Left lung (tissue), 10 donors: ENCODE data around the gene HSPA12A. TPM values are rescaled to one million over a fixed set of nuclear protein-coding genes. Genes with fewer than 3 reads are reported as not detected.

Experiments
- ATAC-seq: fragments of 200-7000 bp; cut with Tn5 transposase; one replicate; pipeline ENCODE4 v1.9.1; 2020; ENCODE audit warnings: moderate library complexity
- DNase-seq, 4 donors: peaks; one replicate each; pipeline ENCODE4 v3.0.0-alpha.2; 2013 to 2020
- H3K27ac ChIP-seq, 2 donors: fragments of 200-600 bp; sonication (generic) in 1 of 2; one replicate each; pipeline versions ENCODE4 v1.5.0 to v1.8.0; 2020 to 2021
- H3K27me3 ChIP-seq, 2 donors: fragments of 200-600 bp; sonication (generic) in 1 of 2; one replicate each; pipeline versions ENCODE4 v1.5.0 to v1.8.0; 2020 to 2021
- H3K36me3 ChIP-seq, 2 donors: fragments of 200-600 bp; sonication (generic) in 1 of 2; one replicate each; pipeline versions ENCODE4 v1.5.0 to v1.8.0; 2020 to 2021
- H3K4me1 ChIP-seq, 2 donors: fragments of 200-600 bp; one replicate each; pipeline ENCODE4 v1.8.0; 2021
- H3K4me3 ChIP-seq, 2 donors: fragments of 200-600 bp; sonication (generic) in 1 of 2; one replicate each; pipeline versions ENCODE4 v1.5.0 to v1.8.0; 2020 to 2021; ENCODE audit warnings: mild to moderate bottlenecking in 1 of 2
- H3K9me3 ChIP-seq, 2 donors: fragments of 200-600 bp; sonication (generic) in 1 of 2; one replicate each; pipeline versions ENCODE4 v1.5.0 to v1.8.0; 2020 to 2021
- intact Hi-C, 2 donors: fragments of 100-400 bp; cut with DNase I; formaldehyde crosslinking; loops; one replicate each; pipeline versions ENCODE4 v1.11.2 to v1.14.2; 2022
- polyA plus RNA-seq, 6 donors: library from polyadenylated mRNA; unstranded; fragments of 120-200 nt; gene quantifications; one replicate each; pipeline ENCODE4 v1.2.1, GENCODE V29; 2013; ENCODE audit not compliant: insufficient read length in 6 of 6
- total RNA-seq, 2 donors: library from RNA; stranded (reverse); fragmentation: NEBNext Ultra II Directional; extraction: Animal tissue kit (Norgen Biotek cat#: 25700); gene quantifications; one replicate each; pipeline ENCODE4 v1.2.1, GENCODE V29; 2021
- TF ChIP-seq, protein P1 (sequence below), 2 donors: fragments of 200-600 bp; sonication (generic) in 1 of 2; IDR thresholded peaks; one replicate each; pipeline versions ENCODE4 v1.5.0 to v1.8.0; 2021; ENCODE audit warnings: antibody characterized with exemption in 2 of 2
- donor health status: DM: no; HTN: yes; CAD: no.
- donor health status: DM: no; HTN: no; CAD: no.

Gene HSPA12A
- total and polyA plus RNA-seq, 8 donors = 9.1 to 13.5 (median 12.0) TPM

DNA sequence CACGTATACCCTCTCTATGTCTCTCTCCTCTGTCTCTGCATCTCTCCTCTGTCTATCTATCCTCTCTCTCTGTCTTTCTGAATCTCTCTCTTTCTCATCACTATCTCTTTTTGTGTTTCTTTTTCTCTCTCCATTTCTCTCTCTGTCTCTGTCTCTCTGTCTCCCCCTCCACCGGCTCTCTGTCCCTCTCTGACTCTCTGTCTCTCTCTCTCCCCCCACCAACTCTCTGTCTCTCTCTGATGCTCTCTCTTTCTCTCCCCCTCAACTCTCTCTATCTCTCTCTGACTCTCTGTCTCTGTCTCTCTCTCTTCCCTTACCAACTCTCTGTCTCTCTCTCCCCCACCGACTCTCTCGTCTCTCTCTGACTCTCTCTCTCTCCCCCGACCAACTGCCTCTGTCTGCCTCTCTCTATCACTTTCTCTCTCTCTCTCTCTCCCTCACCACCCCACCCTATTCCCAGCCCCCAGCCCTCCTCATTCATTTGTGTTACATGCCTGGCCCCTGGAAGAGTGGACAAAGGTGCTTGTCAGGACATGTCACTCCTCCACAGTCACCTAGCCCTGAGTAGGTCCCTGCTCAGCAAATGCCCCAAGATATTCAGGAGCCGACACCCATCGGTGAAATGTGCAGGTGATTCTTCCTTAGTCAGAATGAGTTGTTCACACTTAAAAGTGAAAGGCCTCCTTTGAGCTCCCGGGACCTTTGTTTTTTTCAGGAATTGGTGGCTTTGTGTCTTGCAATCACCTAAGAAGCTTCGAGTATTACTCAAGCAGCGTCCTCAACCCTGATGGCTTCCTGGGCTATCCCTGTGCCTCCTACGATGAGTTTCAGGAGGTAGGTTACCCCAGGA lies 108.0 kb downstream of the HSPA12A start:
- DNase-seq = no peak
- Histone ChIP-seq H3K36me3 (no peaks in the 10 kb centered on the region), H3K4me1 (no peaks in the 10 kb centered on the region), H3K9me3 (no peaks in the 10 kb centered on the region), H3K27me3 (no peaks in the 10 kb centered on the region), H3K4me3 (no peak overlapping the region), H3K27ac (no peak overlapping the region)
- intact Hi-C loops = no loop called here
- TF ChIP-seq, protein P1, sequence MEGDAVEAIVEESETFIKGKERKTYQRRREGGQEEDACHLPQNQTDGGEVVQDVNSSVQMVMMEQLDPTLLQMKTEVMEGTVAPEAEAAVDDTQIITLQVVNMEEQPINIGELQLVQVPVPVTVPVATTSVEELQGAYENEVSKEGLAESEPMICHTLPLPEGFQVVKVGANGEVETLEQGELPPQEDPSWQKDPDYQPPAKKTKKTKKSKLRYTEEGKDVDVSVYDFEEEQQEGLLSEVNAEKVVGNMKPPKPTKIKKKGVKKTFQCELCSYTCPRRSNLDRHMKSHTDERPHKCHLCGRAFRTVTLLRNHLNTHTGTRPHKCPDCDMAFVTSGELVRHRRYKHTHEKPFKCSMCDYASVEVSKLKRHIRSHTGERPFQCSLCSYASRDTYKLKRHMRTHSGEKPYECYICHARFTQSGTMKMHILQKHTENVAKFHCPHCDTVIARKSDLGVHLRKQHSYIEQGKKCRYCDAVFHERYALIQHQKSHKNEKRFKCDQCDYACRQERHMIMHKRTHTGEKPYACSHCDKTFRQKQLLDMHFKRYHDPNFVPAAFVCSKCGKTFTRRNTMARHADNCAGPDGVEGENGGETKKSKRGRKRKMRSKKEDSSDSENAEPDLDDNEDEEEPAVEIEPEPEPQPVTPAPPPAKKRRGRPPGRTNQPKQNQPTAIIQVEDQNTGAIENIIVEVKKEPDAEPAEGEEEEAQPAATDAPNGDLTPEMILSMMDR (IDR thresholded peaks at IDR 0.05) = no peak
- no peak for ATAC-seq

DNA sequence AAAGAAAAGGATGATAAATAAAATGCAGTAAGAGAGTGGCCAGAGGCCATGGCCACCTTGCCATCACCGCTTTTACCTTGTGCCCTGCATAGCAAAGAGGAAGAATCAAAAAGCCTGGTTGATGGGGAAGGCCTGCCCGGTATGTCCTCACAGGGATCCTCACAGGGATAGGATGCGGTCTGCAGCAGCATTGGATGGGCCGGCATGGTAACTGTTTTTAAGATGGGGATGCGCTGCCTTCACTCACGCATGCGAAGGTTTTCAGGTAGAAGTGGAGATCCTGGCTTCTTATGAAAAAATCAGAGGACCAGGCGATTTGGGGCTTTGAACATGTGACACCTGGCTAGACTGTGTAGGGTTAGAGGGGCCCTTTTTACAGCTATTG lies 109.2 kb downstream of the HSPA12A start:
- intact Hi-C loops = no loop called here
- TF ChIP-seq, protein P1 (IDR thresholded peaks at IDR 0.05) = no peak
- ATAC-seq = no peak

DNA sequence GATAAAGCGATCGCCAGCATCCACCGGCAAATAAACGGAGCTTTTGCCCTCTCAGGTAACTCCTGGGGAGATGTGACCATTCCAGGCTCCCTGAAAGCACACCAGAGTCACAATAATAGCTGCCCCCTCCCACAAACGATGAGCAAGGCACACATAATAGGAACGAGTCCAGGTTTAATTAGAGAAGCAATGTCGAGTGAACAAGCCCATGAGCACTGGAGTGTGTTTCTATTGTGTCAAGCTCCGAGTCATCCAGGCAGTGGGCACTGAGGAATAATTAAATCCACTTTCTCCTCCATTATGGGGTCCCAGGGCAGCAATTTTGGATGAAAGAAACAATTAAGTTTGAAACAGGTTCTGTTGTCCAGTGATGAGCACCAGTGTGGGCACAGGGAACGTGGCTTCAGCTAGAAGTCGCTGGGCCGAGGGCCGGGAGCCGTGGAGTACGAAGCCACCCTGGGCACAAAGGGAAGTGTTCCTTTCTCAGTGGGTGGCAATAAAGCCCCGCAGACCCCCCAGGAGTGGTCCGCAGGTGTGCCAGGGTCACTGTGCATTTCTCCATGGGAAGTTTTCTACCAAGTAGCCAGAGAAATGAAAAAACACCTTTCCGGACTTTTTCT lies 109.7 kb downstream of the HSPA12A start:
- intact Hi-C loops = no loop called here
- Histone ChIP-seq H3K4me3 (no peak overlapping the region), H3K9me3 (no peaks in the 10 kb centered on the region), H3K27me3 (peaks cover 3 to 11% of the 10 kb centered on the region in 2 donors), H3K36me3 (no peaks in the 10 kb centered on the region), H3K27ac (no peak overlapping the region), H3K4me1 (no peaks in the 10 kb centered on the region)
- DNase-seq (no peak), ATAC-seq (no peak)
- TF ChIP-seq, protein P1 (IDR thresholded peaks at IDR 0.05) = no peak

More for the DNA sequence above, 109.2 kb downstream of the HSPA12A start:
- Histone ChIP-seq H3K36me3 (no peaks in the 10 kb centered on the region), H3K27me3 (peaks cover 0 to 5% of the 10 kb centered on the region in 2 donors), H3K4me1 (no peaks in the 10 kb centered on the region), H3K4me3 (no peak overlapping the region), H3K9me3 (no peaks in the 10 kb centered on the region), H3K27ac (no peak overlapping the region)
- DNase-seq = no peak

DNA sequence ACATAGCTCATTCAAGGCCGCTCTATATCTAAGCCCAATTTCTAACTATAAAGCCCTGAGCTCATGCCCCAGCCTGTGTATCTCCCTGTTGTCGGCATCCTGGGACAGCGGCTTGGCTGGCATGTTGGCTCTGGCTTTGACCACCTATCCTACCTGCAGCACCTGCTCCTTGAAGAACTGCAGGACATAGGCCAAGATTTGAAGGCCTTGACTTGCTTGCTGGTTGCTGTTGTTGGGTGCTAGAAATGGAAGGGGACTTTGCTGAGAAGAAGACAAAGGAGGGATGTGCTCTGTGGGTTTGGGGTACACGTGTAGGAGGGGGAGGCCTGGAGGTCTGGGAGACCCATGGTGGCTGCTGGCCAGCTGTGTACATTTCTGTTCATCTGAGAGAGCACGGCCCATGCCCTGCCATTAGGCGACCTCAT lies 110.5 kb downstream of the HSPA12A start:
- ATAC-seq (no peak), DNase-seq (no peak)
- Histone ChIP-seq H3K27ac (no peak overlapping the region), H3K36me3 (no peaks in the 10 kb centered on the region), H3K4me1 (no peaks in the 10 kb centered on the region), H3K4me3 (no peak overlapping the region), H3K27me3 (peaks cover 11 to 19% of the 10 kb centered on the region in 2 donors), H3K9me3 (no peaks in the 10 kb centered on the region)
- intact Hi-C loops = no loop called here
- TF ChIP-seq, protein P1 (IDR thresholded peaks at IDR 0.05) = no peak

DNA sequence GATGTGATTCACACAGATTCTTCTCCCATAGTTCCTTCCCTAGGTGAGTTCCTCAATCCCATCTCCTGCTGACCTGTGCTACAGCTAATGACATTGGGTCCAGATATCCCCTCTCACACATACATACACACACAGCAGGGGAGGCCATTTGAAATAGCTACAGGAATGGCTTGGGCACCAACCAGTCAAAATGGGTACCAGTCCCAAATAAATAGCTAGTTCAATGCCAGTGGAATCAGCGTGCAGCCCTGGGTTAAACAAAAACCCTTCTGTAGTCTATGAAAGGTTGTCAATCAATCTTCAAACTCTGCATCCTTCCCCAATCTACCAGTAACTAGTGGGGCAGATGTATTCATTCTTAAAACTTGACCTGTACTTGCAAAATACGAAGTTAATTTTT lies 112.3 kb downstream of the HSPA12A start:
- ATAC-seq = no peak
- Histone ChIP-seq H3K9me3 (no peaks in the 10 kb centered on the region), H3K4me1 (no peaks in the 10 kb centered on the region), H3K36me3 (no peaks in the 10 kb centered on the region), H3K4me3 (no peak overlapping the region), H3K27ac (no peak overlapping the region), H3K27me3 (peaks cover 12 to 35% of the 10 kb centered on the region in 2 donors)
- TF ChIP-seq, protein P1 (IDR thresholded peaks at IDR 0.05) = no peak
- intact Hi-C loops = no loop called here
- DNase-seq = no peak
